ENCODE data around the gene PDE6B.

GRCh38 chr4:708631-708933 lies 83.2 kb downstream of the PDE6B start:
- TF ChIP-seq POLR2A (IDR thresholded peaks at IDR 0.05): no peak
- TF ChIP-seq CTCF (IDR thresholded peaks at IDR 0.05): no peak
- no peak for TF ChIP-seq POLR2AphosphoS5 (IDR thresholded peaks at IDR 0.05)
- no peak for TF ChIP-seq EP300 (IDR thresholded peaks at IDR 0.05)

Measured in gastroesophageal sphincter (tissue), 3 donors.